Fibroblast of skin of left biceps (primary cell): Measurements from ENCODE around the gene LEFTY2.
A peak's percentile ranks its signal among the peaks of the same experiment; 100 is the strongest.
"Not testable (repeated sequence)": the region's sequence is repeated elsewhere in the genome, so short reads cannot be mapped to it uniquely, and the experiment has no call there.

ENCODE experiments used
- DNase-seq, 2 experiments: peaks; one replicate each; pipeline ENCODE4 v3.0.0-alpha.2; 2013; ENCODE audit warnings: low read depth in 2 of 2

The LEFTY2 gene

DNA sequence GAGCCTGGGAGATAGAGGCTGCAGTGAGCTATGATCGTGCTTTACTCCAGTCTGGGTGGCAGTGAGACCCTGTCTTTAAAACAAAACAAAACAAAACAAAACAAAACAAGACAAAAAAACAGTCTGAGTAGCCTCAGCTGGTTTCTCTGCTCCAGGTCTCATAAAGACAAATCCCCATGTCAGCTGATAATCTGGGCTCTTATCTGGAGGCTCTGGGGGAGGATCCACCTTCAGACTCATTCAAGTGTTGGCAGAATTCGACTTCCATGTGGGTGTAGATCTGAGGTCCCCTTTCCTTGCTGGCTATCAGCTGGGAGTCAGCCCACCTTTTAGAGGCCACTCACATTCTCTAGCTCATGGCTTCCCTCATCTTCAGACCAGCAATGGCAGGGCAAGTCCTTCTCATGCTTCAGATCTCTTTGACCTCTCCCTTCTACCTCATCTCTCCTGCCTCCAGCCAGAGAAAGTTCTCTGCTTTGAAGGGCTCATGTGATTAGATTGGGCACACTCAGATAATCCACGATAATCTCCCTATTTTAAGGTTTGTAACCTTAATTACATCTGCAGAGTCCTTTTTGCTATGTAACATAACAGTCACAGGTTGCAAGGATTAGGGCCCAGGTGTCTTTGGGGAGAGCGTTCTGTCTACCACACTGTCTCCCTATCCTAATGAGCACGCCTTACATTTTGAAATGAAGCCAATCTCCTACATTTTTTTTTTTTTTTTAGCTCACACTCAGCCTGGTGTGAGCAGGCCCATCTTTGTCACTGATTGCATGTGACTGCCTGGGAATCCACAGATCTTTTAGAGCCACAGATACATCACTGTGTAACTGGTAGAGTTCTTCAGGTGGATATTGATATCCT, 9.5 kb downstream of the LEFTY2 start:
- no peak for DNase-seq

DNA sequence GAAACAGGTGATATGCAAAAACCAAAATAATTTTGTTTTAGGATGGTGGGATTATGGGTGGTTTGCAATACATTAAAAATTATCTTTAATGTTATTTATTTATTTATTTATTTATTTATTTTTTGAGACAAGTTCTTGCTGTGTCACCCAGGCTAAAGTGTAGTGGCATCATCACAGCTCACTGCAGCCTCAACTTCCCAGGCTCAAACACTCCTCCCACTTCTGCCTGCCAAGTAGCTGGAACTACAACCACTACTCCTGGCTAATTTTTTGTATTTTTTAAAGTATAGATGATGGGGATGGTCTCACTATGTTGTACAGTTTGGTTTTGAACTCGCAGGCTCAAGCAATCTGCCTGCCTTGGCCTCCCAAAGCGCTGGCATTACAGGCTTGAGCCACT, 10.5 kb downstream of the LEFTY2 start:
- no peak for DNase-seq

DNA sequence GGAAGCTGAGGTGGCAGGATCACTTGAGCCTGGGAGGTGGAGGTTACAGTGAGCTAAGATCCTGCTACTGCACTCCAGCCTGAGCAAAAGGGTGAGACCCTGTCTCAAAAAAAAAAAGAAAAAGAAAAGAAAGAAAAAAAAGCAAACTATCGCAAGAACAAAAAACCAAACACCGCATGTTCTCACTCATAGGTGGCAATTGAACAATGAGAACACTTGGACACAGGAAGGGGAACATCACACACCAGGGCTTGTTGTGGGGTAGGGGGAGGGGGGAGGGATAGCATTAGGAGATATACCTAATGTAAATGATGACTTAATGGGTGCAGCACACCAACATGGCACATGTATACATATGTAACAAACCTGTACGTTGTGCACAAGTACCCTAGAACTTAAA, 11.6 kb downstream of the LEFTY2 start:
- not testable (repeated sequence) for DNase-seq

GRCh38 chr1:225928186-225929175, 12.5 kb downstream of the LEFTY2 start:
- no peak for DNase-seq

- no peak for DNase-seq
These were observed 14.4 kb downstream of the LEFTY2 start for GRCh38 chr1:225926551-225927113.

DNA sequence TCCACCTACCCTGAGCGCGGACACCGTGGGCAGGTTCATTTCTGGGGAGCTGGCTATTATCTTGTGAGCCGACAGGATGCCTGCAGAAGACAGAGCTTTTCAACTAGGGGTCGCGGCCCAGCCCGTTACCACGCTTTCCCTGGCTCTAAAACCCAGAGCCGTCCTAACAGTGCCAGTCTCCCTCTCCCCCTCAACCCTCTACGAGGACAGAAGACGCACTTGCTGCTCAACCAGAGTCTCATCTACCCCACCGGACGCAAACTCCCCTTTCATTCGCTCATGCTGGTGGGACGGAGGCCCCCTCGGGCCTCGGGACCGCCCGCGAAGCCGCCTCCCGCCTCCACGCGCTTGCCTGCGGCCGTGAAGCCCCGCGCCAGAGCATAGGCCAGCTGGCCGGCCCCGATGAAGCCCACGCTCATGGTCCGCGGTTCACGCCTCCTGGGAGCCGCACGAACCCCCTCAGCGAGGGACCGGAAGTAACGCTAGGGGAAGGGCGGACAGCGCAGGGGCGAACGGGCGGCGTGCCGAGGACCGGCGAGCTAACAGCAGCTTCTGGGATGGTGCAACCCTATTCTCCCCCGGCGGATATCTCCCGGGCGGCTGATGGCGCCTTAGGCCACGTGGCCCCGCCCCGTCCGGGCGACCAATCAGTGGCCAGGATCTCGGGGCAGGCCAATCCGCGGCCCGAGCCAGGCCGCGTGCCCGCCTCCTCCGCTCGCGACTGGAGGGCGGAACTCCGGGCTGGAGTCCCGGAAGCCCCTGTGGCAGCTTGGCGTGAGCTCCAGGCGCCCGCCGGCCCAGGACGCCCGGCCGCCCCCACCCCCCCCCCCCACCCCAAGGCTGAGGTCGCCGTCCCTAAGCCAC, 17.1 kb downstream of the LEFTY2 start, which contains the start of gene PYCR2:
PYCR2 (minus strand) TSS at position 559 of the 864 bp plus-strand sequence; CDS start at position 419, 140 bp downstream.
- peak; percentile 89 to 92 for DNase-seq

DNA sequence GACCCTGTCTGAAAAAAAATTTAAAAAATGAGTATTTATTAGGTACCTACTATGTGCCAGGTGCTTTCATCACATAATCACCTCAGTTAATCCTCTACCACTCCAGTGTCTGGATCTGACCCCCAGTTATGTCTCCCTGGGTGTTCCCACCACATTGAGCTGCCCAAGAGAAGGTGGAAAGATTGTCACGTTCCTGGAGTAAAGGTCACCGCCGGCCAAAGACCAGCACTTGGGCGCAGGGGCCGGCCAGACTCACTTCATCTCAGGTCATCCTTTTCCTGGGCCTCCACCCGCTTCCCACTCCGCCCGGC, 17.7 kb downstream of the LEFTY2 start:
- no peak for DNase-seq

- no peak for DNase-seq
These were observed 19.0 kb downstream of the LEFTY2 start for GRCh38 chr1:225921734-225922709.

DNA sequence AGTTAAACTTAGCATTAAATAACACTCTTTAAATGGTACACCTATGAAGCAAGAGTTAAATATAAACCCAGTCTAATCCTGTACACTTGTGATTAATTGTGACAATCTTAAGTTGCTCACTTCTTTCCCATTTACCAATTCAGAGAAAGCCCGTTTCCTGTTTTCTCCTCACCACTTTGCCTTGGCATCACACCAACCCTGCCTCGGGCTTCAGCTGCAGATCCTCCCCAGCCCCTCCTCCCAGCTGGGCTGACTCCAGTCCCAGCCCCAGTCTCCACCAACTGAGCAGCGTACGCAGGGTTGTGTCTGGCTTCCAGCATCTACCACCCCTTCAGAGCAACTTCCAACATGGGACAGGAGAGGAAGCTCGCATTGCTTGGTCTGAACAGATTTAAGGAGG, 21.1 kb downstream of the LEFTY2 start:
- DNase-seq: peak; percentile 19 to 32

DNA sequence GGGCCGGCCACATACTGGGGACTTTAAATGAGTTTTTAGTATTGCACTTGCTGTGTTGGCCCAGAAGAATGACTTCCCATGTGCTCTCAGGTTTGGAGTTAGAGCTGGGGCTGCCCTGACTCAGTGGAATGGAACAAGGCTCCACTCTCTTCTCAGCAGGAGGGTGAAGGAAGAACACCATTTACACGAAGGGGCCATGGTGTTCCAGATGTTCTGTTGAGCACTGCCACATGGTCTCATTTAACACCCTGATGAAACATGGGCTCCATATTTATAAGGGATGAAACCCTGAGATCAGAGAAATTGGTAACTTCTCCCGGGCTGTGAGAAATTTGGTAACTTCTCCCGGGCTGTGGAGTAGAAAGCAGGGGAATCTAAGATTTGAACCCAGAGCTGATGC, 22.7 kb downstream of the LEFTY2 start:
- DNase-seq: no peak

DNA sequence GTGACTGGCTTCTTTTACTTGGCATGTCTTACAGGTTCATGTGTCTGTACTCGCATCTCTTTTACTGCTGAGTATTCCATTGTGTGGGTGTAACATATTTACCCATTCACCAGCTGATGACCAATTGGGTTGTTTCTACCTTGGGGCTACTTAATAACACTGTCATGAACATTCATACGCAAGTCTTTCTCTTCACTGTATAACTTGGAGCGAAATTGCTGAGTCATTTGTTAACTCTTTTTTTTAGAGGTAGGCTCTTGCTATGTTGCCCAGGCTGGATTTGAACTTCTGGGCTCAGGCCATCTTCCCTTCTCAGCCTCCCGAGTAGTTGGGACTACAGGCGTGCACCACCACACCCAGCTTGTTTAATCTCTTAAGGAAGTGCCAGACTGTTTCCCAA, 23.5 kb downstream of the LEFTY2 start:
- no peak for DNase-seq

DNA sequence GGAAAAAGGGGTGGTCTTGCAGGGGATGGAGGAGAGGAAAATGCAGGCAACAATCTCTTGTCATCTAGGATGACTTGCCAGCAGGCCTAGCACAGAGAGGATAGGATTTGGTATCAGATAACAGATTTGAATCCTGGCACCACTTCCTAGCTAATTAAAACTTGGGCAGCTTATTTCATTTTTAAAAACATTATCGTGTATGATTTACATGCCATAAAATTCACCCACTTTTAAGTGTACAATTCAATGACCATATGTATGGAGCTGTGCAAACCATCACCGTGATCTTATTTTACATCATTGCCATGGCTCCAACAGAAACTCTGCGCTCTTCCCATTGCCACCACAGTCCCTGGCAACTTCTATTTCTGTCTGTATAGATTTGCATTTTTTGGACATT, 23.9 kb downstream of the LEFTY2 start:
- no peak for DNase-seq

- no peak for DNase-seq
These were observed 25.5 kb downstream of the LEFTY2 start for GRCh38 chr1:225915538-225915991.

GRCh38 chr1:225914947-225915346, 26.1 kb downstream of the LEFTY2 start:
- DNase-seq: no peak

GRCh38 chr1:225914391-225914790, 26.6 kb downstream of the LEFTY2 start:
- DNase-seq: no peak

- DNase-seq: no peak
These were observed 29.6 kb downstream of the LEFTY2 start for GRCh38 chr1:225911191-225912130.

DNA sequence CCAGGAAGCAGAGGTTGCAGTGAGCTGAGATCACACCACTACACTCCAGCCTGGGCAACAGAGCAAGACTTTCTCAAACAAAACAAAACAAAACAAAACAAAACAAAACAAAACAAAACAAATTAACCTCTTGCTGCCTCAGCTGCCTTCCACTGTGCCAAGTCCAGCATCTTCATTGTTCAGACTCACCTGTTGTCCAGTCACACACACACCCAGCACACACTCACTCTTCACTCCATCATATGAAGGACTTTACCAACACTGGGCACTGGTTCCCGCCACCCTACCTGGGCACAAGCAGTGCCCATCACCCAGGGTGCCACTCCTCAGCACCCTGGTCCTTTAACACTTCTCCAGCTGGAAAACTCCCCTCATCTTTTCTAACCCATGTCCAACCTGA, 31.5 kb downstream of the LEFTY2 start:
- no peak for DNase-seq

DNA sequence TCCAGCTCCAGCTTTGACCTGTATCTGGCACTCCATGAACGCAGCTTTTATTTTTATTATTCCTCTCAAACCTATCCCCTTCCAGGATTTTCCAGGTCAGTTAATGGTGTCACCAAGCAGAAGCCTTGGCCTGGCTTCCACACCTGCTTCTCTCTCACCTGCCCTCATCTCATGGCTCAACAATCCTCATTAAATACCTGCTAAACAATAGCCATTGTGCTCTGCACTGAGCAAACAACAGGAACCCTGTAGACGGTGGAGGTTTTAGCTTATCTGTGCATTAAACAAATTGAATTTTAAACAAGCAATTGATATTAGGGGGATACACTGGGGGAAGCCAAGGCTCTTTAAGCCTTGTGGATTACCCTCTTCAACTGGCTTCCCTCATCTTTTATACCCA, 32.2 kb downstream of the LEFTY2 start:
- DNase-seq: no peak
